ENCODE results near the gene SFT2D1. TPM values are rescaled to one million over a fixed set of nuclear protein-coding genes. Genes with fewer than 3 reads are reported as not detected.
A peak's percentile ranks its signal among the peaks of the same experiment; 100 is the strongest.

The SFT2D1 gene
- total and polyA plus RNA-seq, 9 of the 15 experiments (the other 6 are each of a cell fraction or from before 2014, with no cell fraction given), result 54.4 to 140 (median 74.6) TPM

DNA sequence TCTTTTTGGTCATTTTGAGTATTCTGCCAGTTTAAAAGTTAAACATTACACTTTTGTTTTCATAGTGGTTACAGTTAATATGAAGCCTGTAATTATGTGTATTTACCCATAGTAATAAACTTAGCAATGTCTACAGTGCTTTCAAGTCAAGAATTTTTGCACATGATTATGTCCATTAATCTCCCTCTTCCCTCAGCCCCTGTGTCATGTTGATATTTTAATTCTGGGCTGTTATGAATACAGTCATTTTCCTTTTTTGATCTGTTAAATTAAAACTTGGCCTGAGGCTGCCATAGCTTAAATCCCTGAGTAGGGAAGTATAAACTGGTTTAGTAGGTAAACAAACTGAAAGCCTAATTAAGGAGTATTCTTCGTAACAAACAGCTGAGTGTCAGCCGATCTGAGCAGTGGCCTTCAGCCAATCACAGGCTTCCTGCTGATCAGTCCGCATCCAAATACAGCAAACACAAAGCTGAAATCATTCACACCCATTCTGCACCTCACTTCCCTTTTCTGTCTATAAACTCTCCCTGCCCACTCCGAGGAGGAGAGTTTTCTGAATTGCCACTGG lies 9.5 kb upstream of the SFT2D1 start (continued):
- TF ChIP-seq HMGN3 (IDR thresholded peaks at IDR 0.05; ENCODE audit: borderline replicate concordance, extremely low read depth, insufficient read length, low read depth, low read length) (no peak), ARID2 (IDR thresholded peaks at IDR 0.05) (no peak), HDAC8 (tag; IDR thresholded peaks at IDR 0.05) (no peak), THRAP3 (IDR thresholded peaks at IDR 0.05; ENCODE audit: borderline replicate concordance) (no peak), SMARCA5 (IDR thresholded peaks at IDR 0.05) (no peak), FOSL1 (tag; conservative IDR thresholded peaks at IDR 0.05) (no peak), CCNT2 (IDR thresholded peaks at IDR 0.05; ENCODE audit: borderline replicate concordance, extremely low read depth, insufficient read length, low read depth, low read length) (no peak), COPS2 (conservative IDR thresholded peaks at IDR 0.05) (no peak), ZKSCAN3 (CRISPR knock-in tag; IDR thresholded peaks at IDR 0.05) (no peak), MIER1 (IDR thresholded peaks at IDR 0.05; ENCODE audit: low read depth) (no peak), L3MBTL2 (IDR thresholded peaks at IDR 0.05) (peak; percentile 58; the same call in 1 of the 2 replicates), BMI1 (IDR thresholded peaks at IDR 0.05; ENCODE audit: low read length) (no peak), TAF15 (IDR thresholded peaks at IDR 0.05; ENCODE audit: low read depth, low read length) (no peak), KAT7 (CRISPR knock-in tag; IDR thresholded peaks at IDR 0.05; ENCODE audit: borderline replicate concordance) (no peak), NFIX (CRISPR knock-in tag; IDR thresholded peaks at IDR 0.05; ENCODE audit: low read depth) (no peak), ERF (CRISPR knock-in tag; IDR thresholded peaks at IDR 0.05) (no peak), CSDE1 (IDR thresholded peaks at IDR 0.05) (no peak), NCOA2 (IDR thresholded peaks at IDR 0.05; ENCODE audit: partially characterized antibody in 2 of 2) (peak in 1 of 2 experiments; percentile 14), SP1 (CRISPR knock-in tag; IDR thresholded peaks at IDR 0.05) (no peak), TAF9B (IDR thresholded peaks at IDR 0.05; ENCODE audit: partially characterized antibody) (no peak), NEUROD1 (IDR thresholded peaks at IDR 0.05; ENCODE audit: borderline replicate concordance, low read depth, low read length, partially characterized antibody) (no peak), SRSF3 (IDR thresholded peaks at IDR 0.05; ENCODE audit: insufficient read depth, low read length) (no peak), TCF7 (IDR thresholded peaks at IDR 0.05; ENCODE audit: borderline replicate concordance) (no peak), HMG20A (CRISPR knock-in tag; conservative IDR thresholded peaks at IDR 0.05) (no peak), SREBF1 (IDR thresholded peaks at IDR 0.05; ENCODE audit: borderline replicate concordance, low read depth, low read length) (no peak), YBX1 (IDR thresholded peaks at IDR 0.05) (no peak), TARDBP (IDR thresholded peaks at IDR 0.05) (no peak)
- TF ChIP-seq, protein P1, sequence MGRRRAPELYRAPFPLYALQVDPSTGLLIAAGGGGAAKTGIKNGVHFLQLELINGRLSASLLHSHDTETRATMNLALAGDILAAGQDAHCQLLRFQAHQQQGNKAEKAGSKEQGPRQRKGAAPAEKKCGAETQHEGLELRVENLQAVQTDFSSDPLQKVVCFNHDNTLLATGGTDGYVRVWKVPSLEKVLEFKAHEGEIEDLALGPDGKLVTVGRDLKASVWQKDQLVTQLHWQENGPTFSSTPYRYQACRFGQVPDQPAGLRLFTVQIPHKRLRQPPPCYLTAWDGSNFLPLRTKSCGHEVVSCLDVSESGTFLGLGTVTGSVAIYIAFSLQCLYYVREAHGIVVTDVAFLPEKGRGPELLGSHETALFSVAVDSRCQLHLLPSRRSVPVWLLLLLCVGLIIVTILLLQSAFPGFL (CRISPR knock-in tag; IDR thresholded peaks at IDR 0.05), result no peak
- TF ChIP-seq, protein P2, sequence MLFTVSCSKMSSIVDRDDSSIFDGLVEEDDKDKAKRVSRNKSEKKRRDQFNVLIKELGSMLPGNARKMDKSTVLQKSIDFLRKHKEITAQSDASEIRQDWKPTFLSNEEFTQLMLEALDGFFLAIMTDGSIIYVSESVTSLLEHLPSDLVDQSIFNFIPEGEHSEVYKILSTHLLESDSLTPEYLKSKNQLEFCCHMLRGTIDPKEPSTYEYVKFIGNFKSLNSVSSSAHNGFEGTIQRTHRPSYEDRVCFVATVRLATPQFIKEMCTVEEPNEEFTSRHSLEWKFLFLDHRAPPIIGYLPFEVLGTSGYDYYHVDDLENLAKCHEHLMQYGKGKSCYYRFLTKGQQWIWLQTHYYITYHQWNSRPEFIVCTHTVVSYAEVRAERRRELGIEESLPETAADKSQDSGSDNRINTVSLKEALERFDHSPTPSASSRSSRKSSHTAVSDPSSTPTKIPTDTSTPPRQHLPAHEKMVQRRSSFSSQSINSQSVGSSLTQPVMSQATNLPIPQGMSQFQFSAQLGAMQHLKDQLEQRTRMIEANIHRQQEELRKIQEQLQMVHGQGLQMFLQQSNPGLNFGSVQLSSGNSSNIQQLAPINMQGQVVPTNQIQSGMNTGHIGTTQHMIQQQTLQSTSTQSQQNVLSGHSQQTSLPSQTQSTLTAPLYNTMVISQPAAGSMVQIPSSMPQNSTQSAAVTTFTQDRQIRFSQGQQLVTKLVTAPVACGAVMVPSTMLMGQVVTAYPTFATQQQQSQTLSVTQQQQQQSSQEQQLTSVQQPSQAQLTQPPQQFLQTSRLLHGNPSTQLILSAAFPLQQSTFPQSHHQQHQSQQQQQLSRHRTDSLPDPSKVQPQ (CRISPR knock-in tag; IDR thresholded peaks at IDR 0.05; ENCODE audit: borderline replicate concordance), result no peak
